NCI-H82 treated with DMSO at 0.1 percent for 48 hours (cell line): ENCODE measurements around the gene PLEKHD1.
"Not testable (repeated sequence)": the region's sequence is repeated elsewhere in the genome, so short reads cannot be mapped to it uniquely, and the experiment has no call there.

ENCODE experiments used
- DNase-seq: peaks from one replicate; lab custom pipeline; 2025; ENCODE audit not compliant: unreplicated experiment; lab: John Stamatoyannopoulos, UW

PLEKHD1 gene

GRCh38 chr14:69481815-69482568 lies 2.5 kb upstream of the PLEKHD1 start:
- DNase-seq = no peak

- no peak for DNase-seq
These were observed 624 bp upstream of the PLEKHD1 start for GRCh38 chr14:69483765-69484443.

DNA sequence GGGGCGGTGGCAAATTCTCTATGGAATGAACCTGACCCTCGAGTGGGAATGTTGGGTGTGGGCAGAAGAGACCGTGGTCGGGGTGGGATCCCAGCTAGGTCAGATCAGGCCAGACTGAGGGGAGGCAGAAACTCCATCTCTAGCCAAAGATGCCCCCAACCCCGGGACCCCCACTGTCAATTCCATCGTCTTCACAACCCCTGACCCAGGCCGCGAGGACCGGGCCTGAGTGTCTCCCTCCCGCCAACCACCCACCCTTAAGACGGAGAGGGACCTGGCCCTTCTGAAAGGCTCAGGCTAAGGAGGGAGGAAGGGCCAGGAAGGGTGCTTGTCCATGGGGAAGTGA lies 760 bp downstream of the PLEKHD1 start:
- DNase-seq = no peak

DNA sequence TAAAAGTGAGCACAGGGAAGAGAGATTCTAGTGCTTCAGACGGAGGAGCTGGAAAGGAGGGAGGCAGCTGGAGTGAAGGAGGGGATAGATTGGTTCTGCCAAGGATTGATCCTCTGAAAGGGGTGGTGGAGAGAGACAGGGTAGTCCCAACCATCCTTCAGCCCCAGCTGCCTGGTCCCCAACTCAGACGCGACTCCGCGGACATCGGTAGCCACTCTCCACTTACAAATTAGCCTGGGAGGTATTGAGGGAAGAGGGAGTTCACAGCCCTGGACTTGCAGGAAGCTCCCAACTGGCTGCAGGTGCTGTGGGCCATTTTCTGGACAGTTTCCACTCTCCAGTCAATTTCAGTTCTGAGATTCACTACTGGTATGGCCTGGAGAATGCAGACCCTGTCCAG lies 1.2 kb downstream of the PLEKHD1 start:
- no peak for DNase-seq

DNA sequence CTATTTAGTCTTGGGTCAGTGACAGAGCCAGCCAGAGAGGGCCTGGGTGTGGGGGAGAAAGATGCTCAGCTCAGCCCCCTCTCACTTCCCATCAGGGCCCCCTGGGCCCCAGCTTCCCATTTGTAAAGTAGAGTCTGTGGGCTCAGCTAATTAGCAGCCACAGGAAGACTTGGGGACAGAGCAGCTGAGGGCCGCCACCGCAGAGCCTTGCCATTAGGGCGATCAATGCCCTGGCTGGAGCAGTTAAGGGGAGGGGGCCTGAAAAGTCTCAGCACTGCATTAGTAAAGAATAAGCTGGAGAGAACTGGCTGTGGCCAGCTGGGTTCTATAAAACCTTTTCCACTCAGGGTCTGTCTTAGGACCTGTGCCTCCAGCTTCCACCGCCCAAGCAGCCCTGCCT lies 2.7 kb downstream of the PLEKHD1 start:
- DNase-seq = no peak

DNA sequence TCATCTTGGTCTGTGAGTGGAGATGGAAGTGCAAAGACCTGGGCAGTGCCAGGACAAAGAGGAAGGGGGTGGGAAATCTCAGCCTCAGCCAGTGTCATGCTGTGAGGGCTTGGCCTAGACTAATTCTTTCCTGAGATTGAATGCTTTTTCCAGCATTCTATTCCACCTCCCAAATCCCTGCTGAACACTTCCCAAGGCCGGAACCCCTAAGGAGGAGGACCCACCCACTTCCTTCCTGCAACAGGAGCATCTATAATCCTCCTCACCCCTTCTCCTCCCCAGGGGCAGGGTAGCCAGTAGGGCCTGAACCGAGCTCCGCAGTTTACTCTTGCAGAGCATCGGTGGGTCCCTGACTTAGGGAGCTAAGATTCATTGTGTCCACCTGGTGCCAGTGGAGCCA lies 3.2 kb downstream of the PLEKHD1 start:
- DNase-seq = no peak

DNA sequence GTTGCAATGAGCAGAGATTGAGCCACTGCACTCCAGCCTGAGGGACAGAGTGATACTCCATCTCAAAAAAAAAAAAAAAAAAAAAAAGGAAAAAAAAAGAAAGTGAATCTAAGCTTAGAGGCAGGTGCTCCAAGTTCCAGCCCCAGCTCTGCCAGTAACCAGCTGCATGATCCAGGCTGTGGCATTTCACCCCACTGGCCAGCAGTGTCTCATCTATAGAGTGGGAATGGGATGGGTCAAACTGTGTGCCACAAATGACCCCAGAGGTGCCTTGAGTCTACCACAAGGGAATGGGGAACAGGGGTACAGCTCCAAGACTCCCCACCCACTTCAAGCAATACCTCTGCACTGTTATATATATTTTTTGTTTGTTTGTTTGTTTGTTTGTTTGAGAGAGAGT lies 5.0 kb downstream of the PLEKHD1 start:
- no peak for DNase-seq

DNA sequence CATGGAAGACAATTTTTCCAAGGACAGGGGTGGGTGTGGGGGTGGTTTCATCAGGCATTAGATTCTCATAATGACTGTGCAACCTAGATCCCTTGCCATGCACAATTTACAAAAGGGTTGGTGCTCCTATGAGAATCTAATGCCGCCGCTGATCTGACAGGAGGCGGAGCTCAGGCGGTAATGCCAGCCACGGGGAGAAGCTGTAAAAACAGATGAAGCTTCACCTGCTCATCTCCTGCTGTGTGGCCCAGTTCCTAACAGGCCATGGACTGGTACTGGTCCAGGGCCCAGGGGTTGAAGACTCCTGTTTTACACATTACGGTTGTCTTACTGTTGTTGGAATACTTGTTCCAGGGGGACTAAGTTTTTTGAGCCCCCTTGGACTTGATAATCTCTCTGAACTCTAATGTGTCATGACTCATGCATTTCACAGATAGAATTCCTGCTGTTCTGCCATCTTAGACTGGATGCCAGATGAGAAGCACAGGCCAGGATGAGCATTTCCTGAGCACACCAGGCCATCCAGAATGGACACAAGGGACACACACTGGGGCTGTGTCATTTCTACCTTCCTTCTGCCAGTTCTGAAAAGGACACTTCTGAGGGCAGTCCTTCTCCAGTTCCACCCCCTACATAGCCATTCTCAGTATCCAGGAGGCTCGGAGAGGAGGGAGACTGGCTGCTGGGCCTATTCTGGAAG lies 5.8 kb downstream of the PLEKHD1 start:
- DNase-seq = no peak

- no peak for DNase-seq
These were observed 6.7 kb downstream of the PLEKHD1 start for GRCh38 chr14:69491193-69491592.

DNA sequence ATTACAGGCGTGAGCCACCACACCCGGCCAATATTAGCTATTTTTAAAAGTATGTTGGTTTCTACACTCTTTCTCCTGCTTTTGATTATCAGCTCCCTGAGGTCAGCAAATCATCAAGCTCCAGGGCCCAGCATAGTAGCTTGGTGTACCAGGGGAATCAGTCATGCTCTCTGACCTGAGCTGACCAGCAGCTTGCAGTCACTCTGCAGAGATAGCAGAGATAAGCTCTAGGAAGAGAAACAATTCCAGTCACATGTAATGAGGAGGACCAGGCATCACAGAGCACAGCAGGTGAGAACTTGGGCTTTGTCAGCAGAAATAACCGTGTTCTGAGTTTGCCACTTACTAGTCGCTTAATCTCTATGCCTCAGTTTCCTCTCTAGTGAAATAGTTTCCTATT lies 8.5 kb downstream of the PLEKHD1 start:
- DNase-seq = no peak

DNA sequence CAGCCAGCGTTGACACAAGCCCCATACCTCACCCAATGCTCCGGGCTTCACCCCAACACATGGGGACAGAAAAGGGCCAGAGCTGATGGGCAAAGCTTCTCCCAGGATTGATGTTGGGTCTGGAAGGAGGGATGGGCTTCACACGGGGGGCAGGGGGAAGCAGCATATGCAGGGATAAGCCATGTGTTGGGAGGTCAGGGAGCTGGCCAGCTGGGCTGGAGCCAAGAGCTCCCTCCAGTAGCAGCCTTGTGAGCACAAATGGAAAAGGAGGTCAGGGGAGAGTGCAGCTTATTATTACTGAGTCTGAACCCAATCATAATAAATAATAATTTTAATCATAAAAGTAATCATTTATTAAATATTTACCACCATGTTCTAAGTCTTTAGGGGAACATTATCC lies 9.3 kb downstream of the PLEKHD1 start:
- no peak for DNase-seq

- no peak for DNase-seq
These were observed 10.9 kb downstream of the PLEKHD1 start for GRCh38 chr14:69495341-69495921.

DNA sequence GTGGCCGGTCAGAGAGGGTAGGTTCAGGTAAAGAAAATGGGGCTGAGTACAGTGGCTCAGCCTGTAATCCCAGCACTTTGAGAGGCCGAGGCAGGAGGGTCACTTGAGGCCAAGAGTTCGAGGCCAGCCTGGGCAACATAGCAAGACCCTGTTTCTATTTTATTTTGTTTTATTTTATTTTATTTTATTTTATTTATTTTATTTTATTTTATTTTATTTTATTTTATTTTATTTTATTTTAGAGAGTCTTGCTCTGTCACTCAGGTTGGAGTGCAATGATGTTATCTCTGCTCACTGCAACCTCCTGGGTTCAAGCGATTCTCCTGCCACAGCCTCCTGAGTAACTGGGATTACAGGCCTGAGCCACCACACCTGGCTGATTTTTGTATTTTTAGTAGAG lies 13.3 kb downstream of the PLEKHD1 start:
- not testable (repeated sequence) for DNase-seq

DNA sequence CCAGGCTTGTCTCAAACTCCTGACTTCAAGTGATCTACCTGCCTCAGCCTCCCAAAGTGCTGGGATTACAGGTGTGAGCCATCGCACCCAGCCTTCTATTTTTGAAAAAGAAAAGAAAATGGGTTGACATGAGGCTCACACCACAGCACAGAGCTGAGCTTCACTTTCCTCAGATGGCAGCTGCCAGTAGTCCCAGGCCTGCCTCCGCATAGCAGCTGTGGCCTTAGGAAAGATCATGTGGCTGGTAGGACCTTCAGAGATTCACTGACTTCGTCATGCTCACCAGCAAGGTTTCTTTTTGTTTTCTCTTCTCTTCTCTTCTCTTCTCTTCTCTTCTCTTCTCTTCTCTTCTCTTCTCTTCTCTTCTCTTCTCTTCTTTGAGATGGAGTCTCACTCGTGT lies 13.8 kb downstream of the PLEKHD1 start:
- DNase-seq = not testable (repeated sequence)

- no peak for DNase-seq
These were observed 14.9 kb downstream of the PLEKHD1 start for GRCh38 chr14:69499436-69499835.

GRCh38 chr14:69500096-69500495 lies 15.6 kb downstream of the PLEKHD1 start:
- no peak for DNase-seq

GRCh38 chr14:69500736-69501135 lies 16.2 kb downstream of the PLEKHD1 start:
- DNase-seq = no peak

DNA sequence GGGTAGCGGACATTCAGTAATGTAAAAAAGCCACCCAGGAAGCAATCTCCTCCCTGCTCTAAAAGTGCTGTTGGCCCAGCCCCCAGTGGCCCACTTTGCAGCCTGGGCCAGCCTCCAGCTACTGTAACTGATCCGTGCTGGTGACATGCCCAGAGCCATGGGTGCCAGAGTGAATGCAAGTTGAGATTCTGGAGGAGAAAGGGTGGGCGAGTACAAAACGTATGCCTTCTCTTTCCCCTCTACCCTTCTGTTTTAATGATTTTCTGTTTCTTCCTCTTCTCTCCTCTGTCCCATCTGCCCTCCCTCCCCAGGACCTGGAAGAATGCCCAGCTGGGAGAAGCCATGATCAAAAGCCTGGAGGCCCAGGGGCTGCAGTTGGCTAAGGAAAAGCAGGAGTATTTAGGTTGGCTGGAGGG lies 16.9 kb downstream of the PLEKHD1 start:
- DNase-seq = no peak

DNA sequence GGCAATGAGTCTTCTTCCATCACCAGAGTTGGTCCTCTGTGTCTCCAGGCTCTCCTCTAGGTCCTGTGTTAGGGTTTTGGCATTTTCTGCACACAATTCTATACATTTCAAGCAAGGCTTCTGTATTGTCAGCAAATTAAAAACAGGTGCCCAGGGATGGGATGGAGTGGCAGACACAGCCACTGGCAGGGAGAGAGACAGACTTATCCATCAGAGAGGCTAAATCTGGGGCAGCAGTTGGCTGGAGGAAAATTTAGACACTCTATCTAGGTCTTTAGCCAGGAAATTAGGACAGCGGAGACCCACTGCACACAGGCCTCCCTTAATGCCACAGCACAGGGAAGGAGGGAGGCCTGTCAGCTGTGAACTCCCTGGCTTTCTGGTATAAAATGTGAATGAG lies 20.2 kb downstream of the PLEKHD1 start:
- DNase-seq = no peak

DNA sequence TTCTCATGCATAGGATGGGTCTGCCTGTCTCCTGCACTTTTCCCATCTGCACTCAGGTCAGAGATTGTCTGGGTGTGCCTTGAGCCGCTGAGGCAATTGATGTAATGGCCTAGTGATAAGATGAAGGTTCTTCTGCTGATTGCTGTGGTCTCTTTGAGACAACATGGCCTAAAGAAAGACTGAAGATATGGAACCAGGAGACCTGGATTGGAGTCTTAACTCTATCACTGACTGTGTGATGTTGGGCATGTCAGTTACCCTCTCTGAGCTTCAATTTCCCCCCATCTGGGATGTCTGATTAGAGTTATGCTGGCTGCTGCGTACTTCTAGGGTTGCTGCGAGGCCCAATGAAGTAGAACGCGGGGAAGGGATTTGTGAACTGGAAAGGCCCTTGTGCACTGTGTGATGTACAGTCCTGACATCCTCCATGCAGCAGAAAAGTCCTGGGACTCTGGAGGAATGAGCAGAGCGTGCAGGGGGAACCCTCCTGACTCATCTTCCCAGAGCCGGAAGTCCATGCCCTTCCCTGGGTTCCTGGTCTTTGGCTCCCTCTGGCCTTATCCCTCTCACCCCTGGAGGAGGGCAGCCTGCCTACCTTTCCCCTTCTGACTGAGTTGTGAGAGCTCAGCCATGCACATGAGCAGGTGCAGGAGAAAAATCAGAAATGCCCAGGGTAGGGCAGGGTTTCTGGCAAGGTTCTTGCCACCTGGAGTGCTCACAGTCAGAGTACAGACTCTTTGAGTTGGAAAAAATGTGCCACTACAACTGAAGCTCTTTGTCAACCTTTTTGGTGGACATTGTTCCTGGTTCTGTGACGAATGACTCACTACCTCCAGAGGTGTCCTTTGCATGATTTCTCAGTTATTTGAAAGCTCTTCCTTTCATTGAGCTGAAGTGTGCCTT lies 21.1 kb downstream of the PLEKHD1 start:
- no peak for DNase-seq

- DNase-seq = no peak
These were observed 21.7 kb downstream of the PLEKHD1 start for GRCh38 chr14:69506241-69506595.
